AG04450 (cell line): ENCODE results near the gene HK1. TPM values are rescaled to one million over a fixed set of nuclear protein-coding genes. Genes with fewer than 3 reads are reported as not detected.

ENCODE experiments used
- CTCF ChIA-PET: fragments of 300-600, 350-600 bp; formaldehyde crosslinking; extraction: SDS; loops from one replicate; lab custom pipeline; 2022; ENCODE audit warnings: antibody characterized with exemption, inconsistent platforms; lab: Charles Lee
- POLR2A ChIA-PET: fragments of 350-600 bp; formaldehyde crosslinking; extraction: SDS; loops from one replicate; lab custom pipeline; 2021; ENCODE audit warnings: antibody characterized with exemption, inconsistent platforms; lab: Yijun Ruan, JAX
- DNase-seq: peaks from one replicate; pipeline ENCODE4 v3.0.0-alpha.2; 2011; ENCODE audit warnings: low read depth, low spot score
- H3K27ac ChIP-seq: one replicate; pipeline ENCODE4 v1.5.1; 2012; ENCODE audit warnings: low read depth, low read length, control low read depth
- H3K27me3 ChIP-seq: one replicate; pipeline ENCODE4 v1.6.0; 2012; ENCODE audit warnings: low read length; ENCODE audit not compliant: control insufficient read depth, insufficient read depth
- H3K4me3 ChIP-seq: 2 replicates; pipeline ENCODE4 v1.5.1; 2011; ENCODE audit warnings: mild to moderate bottlenecking, low read depth, low read length, control low read depth
- H3K9me3 ChIP-seq: 2 replicates; pipeline ENCODE4 v1.5.1; 2012; ENCODE audit warnings: low read length; ENCODE audit not compliant: control insufficient read depth, insufficient read depth
- CTCF ChIP-seq: IDR thresholded peaks from 2 replicates; pipeline ENCODE4 v1.5.1; 2011; ENCODE audit warnings: low read depth, low read length, control low read depth, inconsistent platforms
- polyA plus RNA-seq: library from polyadenylated mRNA; depleted of rRNA; stranded (reverse); fragments of >200 nt; gene quantifications from 2 replicates; pipeline ENCODE4 v1.2.3, GENCODE V29; 2011

The HK1 gene
- polyA plus RNA-seq, 1 experiment, result 31.9 TPM

GRCh38 chr10:69425041-69425440 lies 146.7 kb downstream of the HK1 start:
- POLR2A ChIA-PET, result no interaction called here

GRCh38 chr10:69425511-69426298 lies 147.4 kb downstream of the HK1 start:
- ChIA-PET POLR2A (no interaction called here), CTCF (interaction anchor here (1.0 to 3.2 kb wide), 6 partner anchors 8 to 291 kb away, joined by 3 to 15 read pairs (median 4); no protein-coding TSS in a partner anchor)
- no peak for DNase-seq

More at GRCh38 chr10:69425041-69425440, 146.7 kb downstream of the HK1 start:
- H3K4me3 ChIP-seq, result no peak overlapping the region
- CTCF ChIA-PET, result interaction anchor here (1.0 to 3.2 kb wide), 3 partner anchors 9 to 82 kb away, joined by 3 to 15 read pairs (median 4); no protein-coding TSS in a partner anchor
- H3K27me3 ChIP-seq, result peaks cover 38% of the 10 kb centered on the region
- no peak for DNase-seq
- no peak overlapping the region for H3K27ac ChIP-seq
- H3K9me3 ChIP-seq, result no peaks in the 10 kb centered on the region
- no peak for TF ChIP-seq CTCF

GRCh38 chr10:69426376-69426727 lies 148.1 kb downstream of the HK1 start:
- Histone ChIP-seq H3K4me3 (no peak overlapping the region), H3K27ac (no peak overlapping the region), H3K27me3 (peaks cover 37% of the 10 kb centered on the region), H3K9me3 (no peaks in the 10 kb centered on the region)
- ChIA-PET CTCF (interaction anchor here (1.2 to 3.2 kb wide), 5 partner anchors 8 to 290 kb away, joined by 3 to 15 read pairs (median 4); no protein-coding TSS in a partner anchor), POLR2A (no interaction called here)
- TF ChIP-seq CTCF, result no peak
- no peak for DNase-seq

More at GRCh38 chr10:69425511-69426298, 147.4 kb downstream of the HK1 start:
- no peak overlapping the region for H3K27ac ChIP-seq
- H3K4me3 ChIP-seq, result no peak overlapping the region
- H3K9me3 ChIP-seq, result no peaks in the 10 kb centered on the region
- peaks cover 37% of the 10 kb centered on the region for H3K27me3 ChIP-seq
- TF ChIP-seq CTCF, result no peak

- Histone ChIP-seq H3K27ac (no peak overlapping the region), H3K9me3 (no peaks in the 10 kb centered on the region), H3K4me3 (no peak overlapping the region), H3K27me3 (peaks cover 30% of the 10 kb centered on the region)
- ChIA-PET CTCF (interaction anchor here (1.1 to 2.3 kb wide), 3 partner anchors 10 to 79 kb away, joined by 4 to 10 read pairs (median 9); no protein-coding TSS in a partner anchor), POLR2A (no interaction called here)
- TF ChIP-seq CTCF, result no peak
- no peak for DNase-seq
Measured at GRCh38 chr10:69428165-69428564, 149.9 kb downstream of the HK1 start.

- Histone ChIP-seq H3K9me3 (peaks cover 5% of the 10 kb centered on the region; the same call in 1 of the 2 replicates), H3K4me3 (no peak overlapping the region), H3K27ac (no peak overlapping the region), H3K27me3 (peaks cover 29% of the 10 kb centered on the region)
- no peak for DNase-seq
- TF ChIP-seq CTCF, result no peak
- CTCF ChIA-PET, result interaction anchor here (1.0 kb wide), 1 partner anchor 9 kb away, joined by 3 read pairs; no protein-coding TSS in a partner anchor
- POLR2A ChIA-PET, result no interaction called here
Measured at GRCh38 chr10:69434169-69434568, 155.9 kb downstream of the HK1 start.
